ENCODE data around the gene CCDC68. TPM values are rescaled to one million over a fixed set of nuclear protein-coding genes. Genes with fewer than 3 reads are reported as not detected.

The CCDC68 gene
- total RNA-seq, 1 experiment from 2014 or later: 3.1 TPM

- no peak overlapping the region for H3K4me3 ChIP-seq (ENCODE audit: low read length)
- H3K9ac ChIP-seq (ENCODE audit: low read length): no peak overlapping the region
- H3K36me3 ChIP-seq (ENCODE audit: low read depth, low read length): no peaks in the 10 kb centered on the region
- H3K9me2 ChIP-seq (replicated peaks; ENCODE audit: low read length): no peaks in the 10 kb centered on the region
- H3K4me2 ChIP-seq (ENCODE audit: low read length): no peak overlapping the region
- no TSS peak for BruUV-seq (replicated peaks)
- intact Hi-C loops (cut with micrococcal nuclease): loop anchor here (10.0 kb wide), 1 partner anchor 397 kb away; no protein-coding TSS in a partner anchor
- CTCF ChIA-PET: no interaction called here
- ATAC-seq: no peak
- no peak for DNase-seq
- H2AFZ ChIP-seq (ENCODE audit: low read length): no peak overlapping the region
- H3F3A ChIP-seq (ENCODE audit: low read length, unreplicated experiment): no peaks in the 10 kb centered on the region
- no peak for TF ChIP-seq CTCF (conservative IDR thresholded peaks at IDR 0.05; ENCODE audit: low read depth, low read length)
- no peak for TF ChIP-seq EZH2phosphoT487 (IDR thresholded peaks at IDR 0.05; ENCODE audit: borderline replicate concordance, low read length)
- no peak for TF ChIP-seq EZH2 (IDR thresholded peaks at IDR 0.05; ENCODE audit: low read length, unreplicated experiment)
- POLR2A ChIA-PET (ENCODE audit: unreplicated experiment): no interaction called here
- no peaks in the 10 kb centered on the region for H4K20me1 ChIP-seq (ENCODE audit: low read length)
- H3K9me3 ChIP-seq (ENCODE audit: low read length): no peaks in the 10 kb centered on the region
- H3K27me3 ChIP-seq (ENCODE audit: low read length): no peaks in the 10 kb centered on the region
- H3K27ac ChIP-seq (ENCODE audit: low read length): no peak overlapping the region
- peaks cover 26% of the 10 kb centered on the region for H3K4me1 ChIP-seq (ENCODE audit: insufficient read depth, low read length)
- no peaks in the 10 kb centered on the region for H3K79me2 ChIP-seq (ENCODE audit: low read length)
These were observed 7.2 kb downstream of the CCDC68 start for GRCh38 chr18:54952026-54952425.

- ChIA-PET POLR2A (ENCODE audit: unreplicated experiment) (interaction anchor here (0.6 to 0.7 kb wide), 2 partner anchors 279 to 373 kb away, joined by 5 to 6 read pairs; no protein-coding TSS in a partner anchor), CTCF (interaction anchor here (1.8 kb wide), 1 partner anchor 271 kb away, joined by 8 read pairs; no protein-coding TSS in a partner anchor)
- Histone ChIP-seq H3K79me2 (ENCODE audit: low read length) (no peaks in the 10 kb centered on the region), H3K4me1 (ENCODE audit: insufficient read depth, low read length) (peaks cover 39% of the 10 kb centered on the region), H4K20me1 (ENCODE audit: low read length) (no peaks in the 10 kb centered on the region), H3K4me2 (ENCODE audit: low read length) (no peak overlapping the region), H3K9me2 (replicated peaks; ENCODE audit: low read length) (no peaks in the 10 kb centered on the region), H3K4me3 (ENCODE audit: low read length) (no peak overlapping the region), H3K9ac (ENCODE audit: low read length) (no peak overlapping the region), H3K27ac (ENCODE audit: low read length) (no peak overlapping the region), H3K9me3 (ENCODE audit: low read length) (no peaks in the 10 kb centered on the region), H3K36me3 (ENCODE audit: low read depth, low read length) (no peaks in the 10 kb centered on the region), H3K27me3 (ENCODE audit: low read length) (no peaks in the 10 kb centered on the region), H3F3A (ENCODE audit: low read length, unreplicated experiment) (peaks cover 3% of the 10 kb centered on the region), H2AFZ (ENCODE audit: low read length) (no peak overlapping the region)
- TF ChIP-seq CTCF (conservative IDR thresholded peaks at IDR 0.05; ENCODE audit: low read depth, low read length) (peak; percentile 64), EZH2 (IDR thresholded peaks at IDR 0.05; ENCODE audit: low read length, unreplicated experiment) (no peak), EZH2phosphoT487 (IDR thresholded peaks at IDR 0.05; ENCODE audit: borderline replicate concordance, low read length) (no peak)
- intact Hi-C loops (cut with micrococcal nuclease): loop anchor here (1.0 to 10.0 kb wide), 2 partner anchors 395 to 506 kb away; no protein-coding TSS in a partner anchor
- no TSS peak for BruUV-seq (replicated peaks)
- DNase-seq (peak; percentile 57), ATAC-seq (no peak)
These were observed 9.0 kb downstream of the CCDC68 start for GRCh38 chr18:54950221-54950620.

- intact Hi-C loops (cut with micrococcal nuclease): loop anchor here (5.0 kb wide), 2 partner anchors 122 to 337 kb away; partner anchors contain the start of gene RAB27B
- CTCF ChIA-PET: interaction anchor here (1.8 kb wide), 1 partner anchor 270 kb away, joined by 8 read pairs; no protein-coding TSS in a partner anchor
- no peak for ATAC-seq
These were observed 9.7 kb downstream of the CCDC68 start for GRCh38 chr18:54949588-54949987.

More at GRCh38 chr18:54949588-54949987, 9.7 kb downstream of the CCDC68 start:
- H2AFZ ChIP-seq (ENCODE audit: low read length): no peak overlapping the region
- H4K20me1 ChIP-seq (ENCODE audit: low read length): no peaks in the 10 kb centered on the region
- no peak for DNase-seq
- TF ChIP-seq EZH2phosphoT487 (IDR thresholded peaks at IDR 0.05; ENCODE audit: borderline replicate concordance, low read length) (no peak), CTCF (conservative IDR thresholded peaks at IDR 0.05; ENCODE audit: low read depth, low read length) (no peak), EZH2 (IDR thresholded peaks at IDR 0.05; ENCODE audit: low read length, unreplicated experiment) (no peak)
- H3K79me2 ChIP-seq (ENCODE audit: low read length): no peaks in the 10 kb centered on the region
- no peak overlapping the region for H3K27ac ChIP-seq (ENCODE audit: low read length)
- BruUV-seq (replicated peaks): no TSS peak
- peaks cover 40% of the 10 kb centered on the region for H3K4me1 ChIP-seq (ENCODE audit: insufficient read depth, low read length)
- no peaks in the 10 kb centered on the region for H3K27me3 ChIP-seq (ENCODE audit: low read length)
- no peaks in the 10 kb centered on the region for H3K9me3 ChIP-seq (ENCODE audit: low read length)
- H3K4me2 ChIP-seq (ENCODE audit: low read length): no peak overlapping the region
- no peaks in the 10 kb centered on the region for H3K36me3 ChIP-seq (ENCODE audit: low read depth, low read length)
- H3F3A ChIP-seq (ENCODE audit: low read length, unreplicated experiment): peaks cover 3% of the 10 kb centered on the region
- POLR2A ChIA-PET (ENCODE audit: unreplicated experiment): interaction anchor here (0.7 kb wide), 1 partner anchor 373 kb away, joined by 6 read pairs; no protein-coding TSS in a partner anchor
- no peaks in the 10 kb centered on the region for H3K9me2 ChIP-seq (replicated peaks; ENCODE audit: low read length)
- H3K4me3 ChIP-seq (ENCODE audit: low read length): no peak overlapping the region
- no peak overlapping the region for H3K9ac ChIP-seq (ENCODE audit: low read length)
